GM23248 (cell line): ENCODE measurements around the gene QDPR. TPM values are rescaled to one million over a fixed set of nuclear protein-coding genes. Genes with fewer than 3 reads are reported as not detected.
"Not testable (repeated sequence)": the region's sequence is repeated elsewhere in the genome, so short reads cannot be mapped to it uniquely, and the experiment has no call there.

Source experiments
- DNase-seq: peaks from one replicate; pipeline ENCODE4 v3.0.0-alpha.2; 2015
- H2AFZ ChIP-seq: fragments of 200-600 bp; sonication (generic); 2 replicates; pipeline ENCODE4 v1.6.1; 2016; ENCODE audit warnings: antibody characterized with exemption
- H3F3A ChIP-seq: fragments of 200-600 bp; sonication (generic); 2 replicates; pipeline ENCODE4 v1.6.1; 2016; ENCODE audit warnings: mild to moderate bottlenecking, antibody characterized with exemption, mixed run types; ENCODE audit not compliant: insufficient read depth
- H3K27ac ChIP-seq: fragments of 200-600 bp; sonication (generic); 2 replicates; pipeline ENCODE4 v1.5.1; 2016; ENCODE audit warnings: mild to moderate bottlenecking
- H3K27me3 ChIP-seq: fragments of 200-600 bp; sonication (generic); replicated peaks from 2 replicates; pipeline ENCODE4 v1.6.1; 2016; ENCODE audit warnings: mild to moderate bottlenecking; ENCODE audit not compliant: insufficient read depth
- H3K36me3 ChIP-seq: fragments of 200-600 bp; sonication (generic); 2 replicates; pipeline ENCODE4 v1.6.1; 2016; ENCODE audit warnings: low read depth, mild to moderate bottlenecking
- H3K4me1 ChIP-seq: fragments of 200-600 bp; sonication (generic); 2 replicates; pipeline ENCODE4 v1.6.1; 2016; ENCODE audit warnings: mild to moderate bottlenecking; ENCODE audit not compliant: insufficient read depth
- H3K4me2 ChIP-seq: fragments of 200-600 bp; sonication (generic); one replicate; pipeline ENCODE4 v1.6.1; 2016; ENCODE audit warnings: mild to moderate bottlenecking; ENCODE audit not compliant: unreplicated experiment
- H3K4me3 ChIP-seq: fragments of 200-600 bp; sonication (generic); 2 replicates; pipeline ENCODE4 v1.5.1; 2016; ENCODE audit warnings: mild to moderate bottlenecking
- H3K79me2 ChIP-seq: fragments of 200-600 bp; sonication (generic); 2 replicates; pipeline ENCODE4 v1.6.1; 2016; ENCODE audit warnings: mild to moderate bottlenecking; ENCODE audit not compliant: insufficient read depth
- H3K9ac ChIP-seq: fragments of 200-600 bp; sonication (generic); 2 replicates; pipeline ENCODE4 v1.6.1; 2016; ENCODE audit warnings: mild to moderate bottlenecking
- H3K9me2 ChIP-seq: fragments of 200-600 bp; sonication (generic); 2 replicates; pipeline ENCODE4 v1.6.1; 2016; ENCODE audit warnings: mixed run types, mild to moderate bottlenecking, moderate library complexity; ENCODE audit not compliant: insufficient read depth
- H3K9me3 ChIP-seq: fragments of 200-600 bp; sonication (generic); one replicate; pipeline ENCODE4 v1.6.1; 2017; ENCODE audit warnings: low read depth
- H4K20me1 ChIP-seq: fragments of 200-600 bp; sonication (generic); 2 replicates; pipeline ENCODE4 v1.6.0; 2016; ENCODE audit not compliant: insufficient read depth
- EZH2 ChIP-seq: fragments of 200-600 bp; sonication (generic); IDR thresholded peaks from 2 replicates; pipeline ENCODE4 v1.6.1; 2018; ENCODE audit warnings: antibody characterized with exemption, mild to moderate bottlenecking; ENCODE audit not compliant: insufficient read depth, poor library complexity, severe bottlenecking
- EZH2phosphoT487 ChIP-seq: fragments of 200-600 bp; sonication (generic); IDR thresholded peaks from 2 replicates; pipeline ENCODE4 v1.6.1; 2018; ENCODE audit warnings: antibody characterized with exemption, moderate library complexity, mild to moderate bottlenecking, low read depth; ENCODE audit not compliant: insufficient read depth
- WGBS, 2 experiments: methylation state at CpG; one replicate each; pipeline ENCODE4 v1.1.6; 2015 to 2017; ENCODE audit warnings: low lambda C conversion rate in 2 of 2, low coverage in 1 of 2; ENCODE audit errors: missing lambda C conversion rate in 2 of 2; 5-methylcytosine and 5-hydroxymethylcytosine counted together
- in situ Hi-C: fragments of 300-500 bp; cut with MboI; formaldehyde crosslinking; loops from 2 replicates; pipeline ENCODE4 v1.15.0; 2020
- polyA plus RNA-seq: library from polyadenylated mRNA; unstranded; fragments of >200 nt; fragmentation: Nextera tagmentation; extraction: Ambion mirVana; gene quantifications from 2 replicates; pipeline ENCODE4 v1.2.1, GENCODE V29; 2016
- total RNA-seq: library from RNA; depleted of rRNA; stranded (reverse); fragments of >200 nt; shearing (Covaris generic); gene quantifications from 2 replicates; pipeline ENCODE4 v1.2.3, GENCODE V29; 2014

QDPR gene
- total and polyA plus RNA-seq, 2 experiments from 2014 or later = 13.9 to 40.4 TPM

GRCh38 chr4:17448689-17449088, 63.2 kb downstream of the QDPR start:
- 67 to 72% methylated on average over 3 of the region's 3 CpGs for WGBS, 2 experiments
- TF ChIP-seq EZH2 = no peak
- no peak for TF ChIP-seq EZH2phosphoT487
- Histone ChIP-seq H3K27ac (0 out of 2 replicates have a peak overlapping the region, but pooled peaks have one; percentile 12), H3K4me2 (peak overlapping the region; percentile 73), H4K20me1 (no peaks in the 10 kb centered on the region), H3K9me2 (no peaks in the 10 kb centered on the region), H3K9ac (no peak overlapping the region), H2AFZ (no peak overlapping the region), H3K4me3 (0 out of 2 replicates have a peak overlapping the region, but pooled peaks have one; percentile 4), H3K36me3 (no peaks in the 10 kb centered on the region), H3K9me3 (no peaks in the 10 kb centered on the region), H3F3A (peaks cover 23% of the 10 kb centered on the region; the same call in 1 of the 2 replicates), H3K79me2 (no peaks in the 10 kb centered on the region), H3K27me3 (no peaks in the 10 kb centered on the region), H3K4me1 (peaks cover 13% of the 10 kb centered on the region)
- peak; percentile 82 for DNase-seq
- in situ Hi-C loops = no loop called here

- no peaks in the 10 kb centered on the region for H4K20me1 ChIP-seq
- no peak for TF ChIP-seq EZH2
- TF ChIP-seq EZH2phosphoT487 = no peak
- no peak overlapping the region for H3K9ac ChIP-seq
- no peak overlapping the region for H3K4me3 ChIP-seq
- no peak overlapping the region for H3K27ac ChIP-seq
- H3K9me3 ChIP-seq = no peaks in the 10 kb centered on the region
- no peak overlapping the region for H2AFZ ChIP-seq
- H3K4me1 ChIP-seq = peaks cover 13% of the 10 kb centered on the region
- in situ Hi-C loops = no loop called here
- H3K27me3 ChIP-seq = no peaks in the 10 kb centered on the region
- H3F3A ChIP-seq = peaks cover 23% of the 10 kb centered on the region; the same call in 1 of the 2 replicates
- no peaks in the 10 kb centered on the region for H3K9me2 ChIP-seq
- peak; percentile 86 for DNase-seq
- H3K36me3 ChIP-seq = no peaks in the 10 kb centered on the region
- H3K4me2 ChIP-seq = peak overlapping the region; percentile 73
- H3K79me2 ChIP-seq = no peaks in the 10 kb centered on the region
These were observed 64.1 kb downstream of the QDPR start for GRCh38 chr4:17447675-17448298.

- Histone ChIP-seq H3K27ac (no peak overlapping the region), H3K9ac (no peak overlapping the region), H3K9me2 (no peaks in the 10 kb centered on the region), H4K20me1 (no peaks in the 10 kb centered on the region), H3K4me3 (no peak overlapping the region), H3K4me2 (no peak overlapping the region), H3K4me1 (peaks cover 13% of the 10 kb centered on the region), H3K79me2 (no peaks in the 10 kb centered on the region), H3K27me3 (no peaks in the 10 kb centered on the region), H3K9me3 (no peaks in the 10 kb centered on the region), H3F3A (peaks cover 28% of the 10 kb centered on the region; the same call in 1 of the 2 replicates), H2AFZ (no peak overlapping the region), H3K36me3 (no peaks in the 10 kb centered on the region)
- TF ChIP-seq EZH2phosphoT487 (no peak), EZH2 (no peak)
- peak; percentile 50 for DNase-seq
- WGBS, 2 experiments = 44 to 45% methylated on average over 5 of the region's 5 CpGs
- in situ Hi-C loops = no loop called here
These were observed 64.8 kb downstream of the QDPR start for GRCh38 chr4:17447056-17447455.

DNA sequence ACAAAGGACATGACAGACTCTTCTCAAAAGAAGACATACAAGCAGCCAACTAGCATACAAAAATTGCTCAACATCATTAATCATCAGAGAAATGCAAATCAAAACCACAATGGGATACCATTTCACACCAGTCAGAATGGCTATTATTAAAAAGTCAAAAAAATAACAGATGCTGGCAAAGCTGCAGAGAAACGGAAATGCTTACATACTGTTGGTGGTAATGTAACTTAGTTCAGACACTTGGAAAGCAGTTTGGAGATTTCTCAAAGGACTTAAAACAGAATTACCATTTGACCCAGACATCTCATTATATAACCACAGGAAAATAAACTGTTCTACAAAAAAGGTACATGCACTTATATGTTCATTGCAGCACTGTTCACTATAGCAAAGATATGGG, 69.4 kb downstream of the QDPR start:
- H3K27ac ChIP-seq, H3K9me3 ChIP-seq, in situ Hi-C loops, H3K4me2 ChIP-seq, H3K27me3 ChIP-seq, H3K36me3 ChIP-seq, H3K79me2 ChIP-seq, H4K20me1 ChIP-seq, H3K4me3 ChIP-seq, H3K4me1 ChIP-seq, H2AFZ ChIP-seq, H3K9me2 ChIP-seq, H3K9ac ChIP-seq: not testable (repeated sequence)
- 4 to 5% methylated on average over 1 of the region's 1 CpG for WGBS, 2 experiments
- peak; percentile 20 for DNase-seq
- H3F3A ChIP-seq = 0 out of 2 replicates have a peak, but pooled peaks cover 14% of the 10 kb centered on the region

DNA sequence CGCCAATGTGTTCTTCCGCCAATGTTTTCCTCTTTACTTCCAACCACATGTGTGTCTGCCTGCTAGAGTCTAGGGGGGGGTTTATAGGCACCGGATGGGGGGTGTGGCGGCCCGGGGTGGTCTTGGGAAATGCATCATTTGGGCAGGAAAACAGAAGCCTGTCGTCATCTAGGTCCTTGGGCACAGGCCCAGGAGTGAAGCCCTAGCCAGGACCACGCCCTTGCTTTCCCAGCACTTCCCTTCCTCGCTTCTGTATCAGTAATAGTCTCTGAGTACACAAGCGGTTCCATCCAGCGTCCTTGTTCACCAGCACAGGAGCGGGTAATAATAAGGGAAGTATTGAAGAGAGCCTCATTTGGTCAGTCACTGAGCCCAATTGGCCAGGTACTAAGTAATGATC, 74.5 kb downstream of the QDPR start:
- Histone ChIP-seq H3K9me2 (no peaks in the 10 kb centered on the region), H3K9me3 (no peaks in the 10 kb centered on the region), H3K4me3 (no peak overlapping the region), H3K27ac (no peak overlapping the region), H3K4me1 (no peaks in the 10 kb centered on the region), H3K36me3 (no peaks in the 10 kb centered on the region), H3K4me2 (no peak overlapping the region), H3K27me3 (no peaks in the 10 kb centered on the region; the same call in 1 of the 2 replicates), H3K79me2 (no peaks in the 10 kb centered on the region), H3F3A (0 out of 2 replicates have a peak, but pooled peaks cover 3% of the 10 kb centered on the region), H4K20me1 (no peaks in the 10 kb centered on the region), H3K9ac (no peak overlapping the region), H2AFZ (no peak overlapping the region)
- TF ChIP-seq EZH2 (no peak), EZH2phosphoT487 (no peak)
- DNase-seq = no peak
- in situ Hi-C loops = no loop called here
- 67 to 75% methylated on average over 10 to 11 of the region's 11 CpGs for WGBS, 2 experiments
